IPS-18c (cell line): ENCODE results near the gene RAPGEF6.

ENCODE experiments used
- H3K4me3 ChIP-seq: 2 replicates; pipeline ENCODE4 v1.7.0; 2013; ENCODE audit warnings: low read depth, mild to moderate bottlenecking, low read length, moderate library complexity; ENCODE audit not compliant: insufficient read depth
- H3K9me3 ChIP-seq: one replicate; pipeline ENCODE4 v1.6.1; 2013; ENCODE audit warnings: mild to moderate bottlenecking, low read length, moderate library complexity; ENCODE audit not compliant: control insufficient read depth, insufficient read depth

The RAPGEF6 gene

DNA sequence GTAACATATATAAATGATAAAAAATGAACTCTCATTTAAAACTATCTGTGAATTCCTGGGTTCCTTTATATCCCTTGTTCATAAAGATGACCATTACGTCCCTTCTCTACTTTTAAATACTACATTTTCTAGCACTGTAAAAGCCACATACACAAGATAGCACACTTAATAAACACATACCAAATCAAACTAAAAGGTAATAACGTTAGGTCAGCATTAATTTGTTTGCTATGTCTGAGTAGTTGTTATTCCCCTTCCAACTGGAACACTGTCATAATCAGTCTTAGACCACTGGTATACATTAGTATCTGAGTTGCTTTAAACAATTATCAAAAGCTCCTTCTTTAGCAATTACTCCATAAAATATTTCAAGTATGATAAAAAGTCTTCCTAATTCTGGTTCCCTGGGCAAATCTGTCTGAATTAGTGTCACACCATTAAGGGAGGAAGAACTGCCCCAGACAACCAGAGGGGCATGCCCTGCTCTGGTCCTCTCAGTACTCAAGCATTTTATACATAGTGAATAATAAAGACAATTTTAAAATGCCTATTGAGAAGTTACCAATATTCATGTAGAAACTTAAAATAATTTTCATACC, 98.1 kb downstream of the RAPGEF6 start:
- no peaks in the 10 kb centered on the region for H3K9me3 ChIP-seq
- H3K4me3 ChIP-seq = no peak overlapping the region

DNA sequence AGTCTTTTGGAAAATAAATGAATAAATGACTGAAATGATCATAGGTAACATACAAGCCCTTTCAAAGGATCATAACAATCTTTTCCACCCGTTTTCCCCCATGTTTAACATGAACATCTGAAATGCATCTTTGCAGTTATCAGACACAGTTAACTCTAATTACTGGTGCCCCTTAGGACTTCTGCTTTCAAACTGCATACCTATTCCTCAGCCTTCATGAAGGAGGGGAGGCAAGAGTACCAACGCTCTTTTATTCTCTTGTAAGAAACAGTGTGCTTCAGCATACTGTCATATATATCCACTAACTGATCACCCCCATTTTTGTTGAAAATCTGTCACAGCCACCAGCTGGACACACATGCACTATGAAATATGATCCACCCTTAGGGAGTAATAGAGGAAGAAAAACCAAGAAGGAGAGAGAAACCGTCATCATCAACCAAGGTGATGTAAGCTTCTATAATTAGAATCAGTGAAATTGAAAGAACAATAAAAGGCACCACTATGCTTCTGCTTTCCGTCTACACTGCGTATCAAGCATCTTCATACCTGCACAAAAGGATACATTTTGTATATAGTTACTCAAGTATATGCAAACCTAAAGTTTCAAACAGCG, 98.7 kb downstream of the RAPGEF6 start:
- no peaks in the 10 kb centered on the region for H3K9me3 ChIP-seq
- no peak overlapping the region for H3K4me3 ChIP-seq

DNA sequence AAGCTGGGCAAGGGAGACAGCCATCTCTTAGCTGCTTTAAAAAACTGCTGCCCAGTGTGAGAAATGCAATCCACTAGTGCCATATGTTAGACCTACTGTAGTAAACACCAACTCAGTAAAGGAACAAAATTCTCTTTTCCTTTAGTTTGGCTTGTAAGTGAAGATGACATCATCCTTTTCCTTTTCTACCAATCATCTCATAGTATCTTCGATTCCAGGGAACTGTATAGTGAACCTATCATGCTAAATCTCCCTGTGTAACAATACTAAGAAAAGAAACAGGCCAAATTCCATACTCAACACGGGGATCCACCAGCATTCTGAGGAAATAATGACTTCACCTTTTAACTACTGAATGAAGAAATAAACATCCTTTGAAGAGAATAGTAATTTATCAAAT, 100.1 kb downstream of the RAPGEF6 start:
- Histone ChIP-seq H3K9me3 (no peaks in the 10 kb centered on the region), H3K4me3 (no peak overlapping the region)

DNA sequence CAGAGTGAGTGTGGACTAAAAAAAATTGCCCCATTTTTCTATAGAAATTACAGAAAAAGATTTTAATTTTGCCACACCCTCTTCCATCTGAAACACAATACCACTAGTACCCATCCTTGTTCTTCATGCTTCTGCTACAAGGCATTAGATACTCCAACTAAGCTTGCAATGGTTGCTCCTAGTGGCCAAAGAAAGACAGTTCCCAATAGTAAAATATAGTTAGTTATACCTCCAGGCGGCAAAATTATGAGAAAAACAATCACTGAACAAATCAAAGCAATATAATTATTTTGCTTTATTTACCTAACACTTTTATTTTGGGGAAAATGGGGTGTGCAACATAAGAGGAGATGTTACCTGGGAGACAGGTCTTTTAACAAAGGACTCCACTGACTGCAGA, 101.2 kb downstream of the RAPGEF6 start:
- Histone ChIP-seq H3K9me3 (no peaks in the 10 kb centered on the region), H3K4me3 (no peak overlapping the region)

DNA sequence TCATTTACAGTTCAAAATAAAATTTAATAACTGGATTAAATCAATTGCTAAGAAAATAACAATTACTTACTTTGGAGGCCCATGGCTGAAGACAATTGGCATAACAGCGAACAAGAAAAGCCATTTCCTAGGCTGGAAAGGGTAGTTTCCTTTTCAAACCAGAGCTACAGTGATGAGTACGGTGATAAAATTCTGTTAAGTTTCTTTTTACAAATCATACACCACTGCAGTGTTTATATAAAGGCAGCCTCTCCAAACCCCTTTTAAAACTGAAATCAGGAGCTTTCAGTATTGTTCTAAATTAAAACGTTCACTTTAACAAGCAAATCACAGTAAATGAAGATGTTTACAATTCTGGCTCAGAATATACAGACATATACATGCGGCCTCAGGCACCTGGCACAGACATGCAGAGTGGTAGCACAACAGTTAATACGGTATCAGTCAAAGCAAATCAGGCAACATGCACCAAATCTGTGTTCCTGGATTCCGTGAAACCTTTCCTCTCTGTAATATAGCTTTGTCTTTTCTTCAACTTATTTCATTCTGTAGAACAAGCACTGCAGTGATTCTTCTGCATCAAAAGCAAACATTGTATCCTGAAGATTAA, 102.9 kb downstream of the RAPGEF6 start:
- H3K9me3 ChIP-seq = no peaks in the 10 kb centered on the region
- H3K4me3 ChIP-seq = no peak overlapping the region

DNA sequence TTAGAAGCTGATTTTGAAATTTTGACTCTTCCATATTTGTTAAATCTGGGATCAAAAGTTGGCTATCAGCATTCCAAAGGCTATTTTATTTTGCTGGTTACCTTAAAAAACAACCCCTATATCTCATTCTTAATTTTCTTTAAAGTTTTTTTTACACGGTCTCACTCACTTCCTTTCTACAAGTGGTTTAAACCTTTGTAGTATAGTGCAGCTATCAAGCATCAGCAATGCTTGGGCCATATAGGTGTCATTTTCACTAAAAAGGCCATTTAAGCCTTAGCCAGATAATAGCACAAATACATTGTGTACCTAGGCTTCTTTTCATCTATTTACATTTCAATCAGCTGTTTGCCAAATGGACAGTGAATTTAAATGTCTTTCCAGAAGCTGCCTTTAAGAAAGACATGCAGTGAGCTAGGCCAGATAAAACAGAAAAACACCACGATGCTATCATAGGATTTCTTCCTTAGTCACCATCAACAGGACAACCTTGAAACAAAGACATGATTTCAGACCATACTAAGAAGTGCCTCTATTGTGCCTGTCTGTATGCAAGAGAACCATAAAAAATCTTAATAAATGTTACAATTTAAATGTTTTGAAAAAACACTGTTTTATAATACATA, 104.2 kb downstream of the RAPGEF6 start:
- no peaks in the 10 kb centered on the region for H3K9me3 ChIP-seq
- no peak overlapping the region for H3K4me3 ChIP-seq

DNA sequence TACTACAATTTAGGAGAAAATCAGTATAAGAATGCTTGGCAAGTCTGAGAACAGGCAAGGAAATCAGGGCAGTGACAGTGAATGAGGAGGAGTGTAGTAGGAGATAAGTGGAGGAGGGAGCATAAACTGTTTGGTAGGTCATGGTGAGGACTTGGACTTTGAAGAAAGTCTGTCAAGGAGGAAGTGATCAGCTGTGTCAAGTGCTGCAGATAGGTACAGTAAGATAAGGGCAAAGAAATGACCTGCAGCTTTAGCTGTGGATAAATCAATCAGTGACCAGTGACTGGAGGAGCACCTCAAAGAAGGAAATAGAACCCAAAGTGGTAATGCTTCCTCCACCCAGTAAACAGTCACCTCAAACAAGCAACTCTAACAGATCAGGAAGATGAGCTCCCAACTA, 106.3 kb downstream of the RAPGEF6 start:
- H3K9me3 ChIP-seq = no peaks in the 10 kb centered on the region
- H3K4me3 ChIP-seq = no peak overlapping the region

DNA sequence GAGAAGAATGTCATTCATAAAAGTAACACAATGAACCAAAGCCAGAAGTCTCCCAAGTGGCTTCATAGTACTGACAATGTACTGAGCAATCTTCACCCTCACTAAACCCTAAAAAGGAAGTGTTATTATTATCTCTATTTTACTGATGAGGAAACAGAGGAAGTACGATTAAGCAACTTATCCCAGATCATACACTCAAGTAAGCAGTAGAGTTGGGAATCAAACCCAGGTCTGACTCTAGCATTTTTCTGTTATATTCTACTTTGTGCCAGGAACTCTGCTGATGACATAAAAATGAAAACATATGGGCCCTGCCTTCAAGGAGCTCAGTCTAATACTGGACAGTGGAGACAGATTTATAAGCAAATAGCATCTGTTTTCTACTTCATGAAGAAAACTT, 109.2 kb downstream of the RAPGEF6 start:
- Histone ChIP-seq H3K4me3 (no peak overlapping the region), H3K9me3 (no peaks in the 10 kb centered on the region)

DNA sequence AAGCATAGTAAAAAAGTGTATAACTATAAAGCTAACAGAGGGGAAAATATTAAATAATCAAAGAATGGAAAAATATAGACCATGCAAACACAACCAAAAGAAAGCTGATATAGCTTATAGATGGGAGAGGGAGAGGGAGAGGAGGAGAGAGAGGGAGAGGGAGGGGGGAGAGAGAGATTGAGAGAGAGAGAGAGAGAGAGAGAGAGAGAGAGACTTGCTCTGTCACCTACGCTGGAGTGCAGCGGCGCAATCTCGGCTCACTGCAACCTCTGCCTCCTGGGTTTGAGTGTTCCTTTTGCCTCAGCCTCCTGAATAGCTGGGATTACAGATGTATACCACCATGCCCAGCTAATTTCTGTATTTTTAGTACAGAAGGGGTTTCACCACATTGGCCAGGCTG, 110.6 kb downstream of the RAPGEF6 start:
- Histone ChIP-seq H3K9me3 (no peaks in the 10 kb centered on the region), H3K4me3 (no peak overlapping the region)

DNA sequence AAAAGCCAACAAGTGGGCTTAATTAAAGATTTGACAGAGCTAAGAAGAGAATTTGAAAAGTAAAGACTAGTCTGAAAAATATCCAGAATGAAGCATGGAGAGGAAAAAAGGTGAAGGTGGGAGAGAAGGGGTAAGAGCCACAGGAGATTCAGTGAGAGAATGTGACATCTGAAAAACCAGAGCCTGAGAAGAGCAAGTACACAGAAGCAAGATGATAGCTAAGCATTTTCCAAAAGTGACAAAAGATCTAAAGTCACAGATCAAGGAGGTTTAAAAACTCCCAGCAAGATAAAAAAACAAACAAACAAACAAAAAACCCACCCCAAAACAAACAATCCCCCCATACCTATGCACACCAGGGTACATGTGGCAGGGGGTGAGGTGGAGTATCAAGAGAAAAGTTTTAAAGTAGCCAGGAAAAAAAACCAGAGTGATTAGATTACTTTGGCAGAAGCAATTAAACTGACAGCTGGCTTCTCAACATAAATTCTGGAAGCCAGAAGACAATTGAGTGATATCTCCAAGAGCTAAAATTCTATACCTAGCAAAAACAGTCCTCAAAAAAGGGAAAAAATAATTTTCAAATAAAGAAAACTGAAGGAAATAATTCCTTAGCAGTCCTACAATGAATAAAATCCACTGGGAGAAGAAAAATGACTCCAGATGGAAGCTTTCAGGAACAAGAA, 111.4 kb downstream of the RAPGEF6 start:
- Histone ChIP-seq H3K9me3 (no peaks in the 10 kb centered on the region), H3K4me3 (no peak overlapping the region)

DNA sequence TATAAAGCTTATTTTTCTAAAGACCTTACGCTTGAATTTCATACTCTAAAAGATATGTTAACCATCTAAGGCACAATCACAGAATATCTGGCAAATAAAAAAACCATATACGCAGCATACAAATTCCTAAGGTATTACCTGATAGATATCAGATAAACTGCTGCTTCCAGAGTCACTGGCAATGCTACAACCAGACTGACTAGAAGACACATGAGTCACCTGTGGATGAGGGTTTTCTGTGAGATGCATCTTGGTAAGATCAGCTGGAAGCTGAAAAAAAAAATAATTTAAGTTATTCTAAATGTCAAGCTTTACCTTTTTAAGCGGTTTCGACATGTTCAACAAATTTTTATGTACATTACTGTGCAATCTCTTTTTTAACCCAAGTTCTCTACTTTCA, 113.8 kb downstream of the RAPGEF6 start:
- Histone ChIP-seq H3K4me3 (no peak overlapping the region), H3K9me3 (no peaks in the 10 kb centered on the region)

DNA sequence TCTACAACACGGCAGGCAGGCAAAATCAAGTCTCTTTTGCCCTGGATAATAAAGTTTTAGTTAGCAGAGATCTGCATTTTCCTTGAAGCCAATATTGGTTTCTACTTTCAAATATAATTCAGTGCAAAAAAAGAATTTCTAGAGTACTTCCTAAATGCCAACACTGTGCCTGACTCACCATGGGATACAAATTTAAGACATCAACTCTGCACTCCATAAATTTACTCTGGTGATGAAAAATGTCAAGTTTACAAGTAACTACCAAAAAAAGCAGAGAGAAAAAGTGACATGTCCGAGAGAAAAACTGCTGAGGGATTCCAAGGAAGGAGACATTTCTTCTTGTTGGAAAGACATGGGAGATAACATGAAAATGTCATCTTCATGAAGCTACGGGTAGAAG, 119.7 kb downstream of the RAPGEF6 start:
- Histone ChIP-seq H3K4me3 (no peak overlapping the region), H3K9me3 (no peaks in the 10 kb centered on the region)

DNA sequence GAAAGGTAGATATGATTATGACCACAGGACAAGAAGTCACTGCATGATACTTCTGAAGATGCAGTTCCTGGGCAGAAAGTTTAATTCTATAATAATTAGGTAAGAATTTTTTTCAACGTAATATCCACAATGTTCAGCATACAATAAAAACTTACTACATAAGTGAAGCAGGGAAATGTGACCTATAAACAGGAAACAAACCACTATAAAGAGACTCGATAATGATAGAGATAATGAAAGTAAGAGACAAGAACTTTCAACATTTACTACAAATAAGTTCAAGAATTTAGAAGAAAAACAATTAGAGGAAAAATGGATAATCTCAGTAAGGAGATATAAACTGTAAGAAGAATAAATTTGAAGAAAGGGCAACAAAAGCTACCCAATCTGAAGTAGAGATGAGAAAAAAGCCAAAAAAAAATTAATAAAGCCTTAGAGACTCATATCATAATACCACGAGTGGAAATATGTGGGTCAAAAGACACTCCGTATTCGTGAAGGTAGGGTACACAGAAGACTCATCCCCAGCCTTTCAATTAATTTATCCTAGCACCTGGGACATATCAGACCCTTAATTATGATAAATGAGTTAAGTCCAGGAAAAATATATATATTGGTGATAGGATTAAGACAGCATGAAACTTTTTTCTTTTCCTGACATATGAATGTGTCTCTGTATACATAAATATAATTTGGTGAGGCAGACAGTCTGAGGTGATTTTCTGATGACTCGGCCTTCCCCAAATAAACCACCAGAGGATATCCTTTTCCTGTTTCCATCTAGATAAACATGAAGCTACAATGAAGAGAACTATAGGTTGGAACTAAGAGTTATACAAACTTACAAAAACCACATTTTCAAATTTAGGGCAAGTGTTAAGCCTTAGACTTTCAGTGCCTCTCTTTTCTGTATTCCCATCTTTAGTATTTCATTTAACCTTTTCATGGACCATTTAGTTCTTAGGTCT, 120.4 kb downstream of the RAPGEF6 start:
- Histone ChIP-seq H3K9me3 (no peaks in the 10 kb centered on the region), H3K4me3 (no peak overlapping the region)

DNA sequence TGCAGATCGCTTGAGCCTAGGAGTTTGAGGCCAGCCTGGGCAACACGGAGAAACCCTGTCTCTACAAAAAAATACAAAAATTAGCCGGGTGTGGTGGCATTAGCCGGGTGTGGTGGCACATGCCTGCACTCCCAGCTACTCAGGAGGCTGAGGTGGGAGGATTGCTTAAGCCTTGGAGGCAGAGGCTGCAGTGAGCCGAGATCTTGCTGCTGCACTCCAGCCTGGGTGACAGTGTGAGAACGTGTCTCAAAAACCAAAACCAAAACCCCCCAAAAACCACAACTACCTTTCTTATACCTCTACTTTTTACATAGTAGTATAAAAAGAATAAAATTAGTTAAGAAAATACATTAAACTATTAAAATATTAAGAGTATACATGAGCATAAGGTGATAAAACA, 121.2 kb downstream of the RAPGEF6 start:
- no peaks in the 10 kb centered on the region for H3K9me3 ChIP-seq
- no peak overlapping the region for H3K4me3 ChIP-seq

DNA sequence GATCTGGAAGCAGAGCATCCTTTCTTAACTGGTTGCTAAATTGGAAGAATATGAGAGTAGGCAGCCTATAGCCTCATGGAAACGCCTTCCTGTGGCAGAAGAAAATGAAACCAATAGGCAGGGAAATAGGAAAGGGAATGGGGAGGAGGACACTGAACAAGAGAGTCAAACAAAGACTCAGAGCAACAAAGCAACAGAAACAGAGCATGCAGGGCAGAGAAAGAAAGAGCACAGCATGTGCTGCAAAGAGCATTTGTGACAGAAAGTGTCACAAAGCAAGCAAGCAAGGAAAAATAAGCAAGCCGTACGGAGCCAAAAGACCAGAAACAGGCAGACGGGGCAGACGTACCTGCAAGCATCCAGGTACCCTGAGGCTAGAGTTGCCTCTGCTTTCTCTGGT, 123.1 kb downstream of the RAPGEF6 start:
- no peak overlapping the region for H3K4me3 ChIP-seq
- no peaks in the 10 kb centered on the region for H3K9me3 ChIP-seq

DNA sequence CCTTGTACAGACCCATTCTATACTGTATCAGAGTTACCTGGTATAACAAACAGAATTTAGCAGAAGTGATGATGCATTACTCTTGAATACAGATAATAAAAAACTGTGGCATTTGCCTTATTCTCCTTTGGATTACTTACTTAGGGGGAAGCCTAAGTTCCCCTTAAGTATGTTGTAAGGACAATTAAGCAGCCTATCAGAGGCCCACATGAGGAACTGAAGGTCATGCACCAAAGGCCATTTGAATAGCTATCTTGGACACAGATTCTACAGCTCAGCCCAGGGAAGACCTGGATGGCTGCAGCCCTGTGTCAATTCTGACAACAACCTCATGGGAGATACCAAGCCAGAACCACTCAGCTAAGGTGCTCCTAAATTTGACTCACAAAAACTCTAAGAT, 125.2 kb downstream of the RAPGEF6 start:
- H3K4me3 ChIP-seq = no peak overlapping the region
- H3K9me3 ChIP-seq = no peaks in the 10 kb centered on the region
